ENCODE data around the gene ADGRA3.
A peak's percentile ranks its signal among the peaks of the same experiment; 100 is the strongest.
"Not testable (repeated sequence)": the region's sequence is repeated elsewhere in the genome, so short reads cannot be mapped to it uniquely, and the experiment has no call there.

Gene ADGRA3

GRCh38 chr4:22428441-22428840 is 87.4 kb downstream of the ADGRA3 start:
- no peak for DNase-seq

- DNase-seq = no peak
These were observed 88.2 kb downstream of the ADGRA3 start for GRCh38 chr4:22427675-22428074.

- DNase-seq = no peak
These were observed 95.6 kb downstream of the ADGRA3 start for GRCh38 chr4:22420291-22420690.

- DNase-seq = no peak
These were observed 98.5 kb downstream of the ADGRA3 start for GRCh38 chr4:22417408-22417807.

- no peak for DNase-seq
These were observed 99.5 kb downstream of the ADGRA3 start for GRCh38 chr4:22416403-22416802.

GRCh38 chr4:22414833-22415232 is 101.0 kb downstream of the ADGRA3 start:
- DNase-seq = no peak

GRCh38 chr4:22413471-22413870 is 102.4 kb downstream of the ADGRA3 start:
- DNase-seq = no peak

GRCh38 chr4:22412013-22412412 is 103.9 kb downstream of the ADGRA3 start:
- DNase-seq = no peak

- DNase-seq = peak; percentile 14
These were observed 105.1 kb downstream of the ADGRA3 start for GRCh38 chr4:22410645-22411247.

- DNase-seq = no peak
These were observed 107.4 kb downstream of the ADGRA3 start for GRCh38 chr4:22408474-22408873.

GRCh38 chr4:22407361-22407760 is 108.5 kb downstream of the ADGRA3 start:
- DNase-seq = no peak

- no peak for DNase-seq
These were observed 117.2 kb downstream of the ADGRA3 start for GRCh38 chr4:22398671-22399070.

- no peak for DNase-seq
These were observed 124.3 kb downstream of the ADGRA3 start for GRCh38 chr4:22391551-22391950.

GRCh38 chr4:22389240-22389870 is 126.5 kb downstream of the ADGRA3 start:
- peak; percentile 65 for DNase-seq

GRCh38 chr4:22385611-22386011 is 130.3 kb downstream of the ADGRA3 start:
- no peak for DNase-seq

GRCh38 chr4:22384154-22384553 is 131.7 kb downstream of the ADGRA3 start:
- DNase-seq = no peak

- not testable (repeated sequence) for DNase-seq
These were observed 133.7 kb downstream of the ADGRA3 start for GRCh38 chr4:22382216-22382615.

- no peak for DNase-seq
These were observed 142.9 kb downstream of the ADGRA3 start for GRCh38 chr4:22372986-22373385.

- no peak for DNase-seq
These were observed 145.8 kb downstream of the ADGRA3 start for GRCh38 chr4:22369901-22370562.

- no peak for DNase-seq
These were observed 152.1 kb downstream of the ADGRA3 start for GRCh38 chr4:22363787-22364186.

- DNase-seq = no peak
These were observed 152.8 kb downstream of the ADGRA3 start for GRCh38 chr4:22363036-22363435.

GRCh38 chr4:22356987-22357596 is 158.8 kb downstream of the ADGRA3 start:
- DNase-seq = peak; percentile 31

- DNase-seq = no peak
These were observed 167.5 kb downstream of the ADGRA3 start for GRCh38 chr4:22348410-22348809.

GRCh38 chr4:22345678-22346077 is 170.2 kb downstream of the ADGRA3 start:
- DNase-seq = no peak
